ENCODE results near the gene CLN3.
"Not testable (repeated sequence)": the region's sequence is repeated elsewhere in the genome, so short reads cannot be mapped to it uniquely, and the experiment has no call there.

Gene CLN3

GRCh38 chr16:28491970-28492474 is at the start of gene CLN3:
TSS of gene CLN3 (minus strand) at chr16:28492074. CDS start at chr16:28491759, 315 bp downstream.
- DNase-seq (ENCODE audit: low read depth): peak; percentile 89

DNA sequence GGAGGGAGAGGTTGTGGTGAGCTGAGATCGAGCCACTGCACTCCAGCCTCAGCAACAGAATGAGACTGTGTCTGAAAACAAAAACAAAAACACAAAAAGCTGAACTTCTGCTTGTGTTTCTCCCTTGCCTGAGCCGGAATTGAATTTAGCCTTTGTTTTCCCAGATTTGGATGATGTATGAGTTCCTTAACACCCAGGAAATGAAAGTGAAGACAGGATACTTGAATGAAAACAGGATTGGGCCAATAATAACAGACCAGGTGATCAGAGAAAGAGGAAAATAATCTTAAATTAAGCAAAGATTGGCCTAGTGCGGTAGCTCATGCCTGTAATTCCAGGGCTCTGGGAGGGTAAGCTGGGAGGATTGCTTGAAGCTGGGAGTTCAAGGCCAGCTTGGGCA is 48.5 kb upstream of the CLN3 start:
- no peak for DNase-seq (ENCODE audit: low read depth)

- DNase-seq (ENCODE audit: low read depth): peak; percentile 99
Measured at GRCh38 chr16:28538733-28539596, 47.1 kb upstream of the CLN3 start, which contains the start of gene NUPR1. TSS of gene NUPR1 (minus strand) at chr16:28538974. CDS start at chr16:28538907, 67 bp downstream.

GRCh38 chr16:28537964-28538732 is 46.3 kb upstream of the CLN3 start:
- DNase-seq (ENCODE audit: low read depth): no peak

- DNase-seq (ENCODE audit: low read depth): no peak
Measured at GRCh38 chr16:28537076-28537475, 45.2 kb upstream of the CLN3 start.

GRCh38 chr16:28534542-28535373 is 42.9 kb upstream of the CLN3 start:
- DNase-seq (ENCODE audit: low read depth): peak; percentile 71

- no peak for DNase-seq (ENCODE audit: low read depth)
Measured at GRCh38 chr16:28532940-28533647, 41.2 kb upstream of the CLN3 start.

DNA sequence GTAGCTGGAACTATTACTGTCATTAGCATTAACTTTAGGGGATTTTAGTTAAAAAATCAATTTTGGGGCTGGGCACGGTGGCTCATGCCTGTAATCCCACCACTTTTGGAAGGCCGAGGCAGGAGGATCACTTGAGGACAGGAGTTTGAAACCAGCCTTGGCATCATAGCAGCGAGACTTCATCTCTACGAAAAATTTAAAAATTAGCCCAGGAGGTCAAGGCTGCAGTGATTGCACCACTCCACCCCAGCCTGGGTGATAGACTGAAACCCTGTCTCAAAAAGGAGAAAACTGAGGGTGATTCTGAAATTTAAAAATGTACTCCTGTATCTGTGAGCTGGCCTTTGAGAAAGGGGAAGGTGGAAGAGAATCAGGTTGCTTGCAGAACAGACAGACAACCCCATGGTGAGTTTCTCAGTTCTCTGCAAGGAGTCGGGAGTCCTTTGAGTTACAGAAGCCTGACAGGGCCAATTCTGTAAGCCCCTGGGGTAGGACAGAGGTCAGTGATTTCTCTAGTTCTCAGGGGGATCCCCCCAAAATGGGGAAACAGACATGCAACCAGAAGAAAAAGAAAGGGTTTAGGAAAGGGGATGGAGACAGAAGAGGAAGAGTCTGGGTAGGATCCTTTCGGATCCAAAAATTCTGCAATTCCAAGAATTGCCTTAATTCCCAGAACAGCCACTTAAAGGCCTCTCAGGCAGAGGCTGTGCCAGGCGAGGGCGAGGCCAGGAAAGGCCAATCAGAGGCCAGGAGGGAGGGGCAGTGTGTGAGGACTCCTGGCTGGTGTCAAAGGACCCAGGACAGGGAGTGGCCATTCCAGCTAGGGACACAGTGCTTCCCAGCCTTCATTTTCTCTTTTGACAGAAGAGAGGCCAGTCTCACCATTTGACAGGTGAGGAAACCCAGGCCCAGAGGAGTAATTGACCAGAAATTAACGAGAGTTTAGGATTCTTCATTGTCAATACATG is 40.2 kb upstream of the CLN3 start:
- no peak for DNase-seq (ENCODE audit: low read depth)

GRCh38 chr16:28529124-28529523 is 37.2 kb upstream of the CLN3 start:
- DNase-seq (ENCODE audit: low read depth): no peak

DNA sequence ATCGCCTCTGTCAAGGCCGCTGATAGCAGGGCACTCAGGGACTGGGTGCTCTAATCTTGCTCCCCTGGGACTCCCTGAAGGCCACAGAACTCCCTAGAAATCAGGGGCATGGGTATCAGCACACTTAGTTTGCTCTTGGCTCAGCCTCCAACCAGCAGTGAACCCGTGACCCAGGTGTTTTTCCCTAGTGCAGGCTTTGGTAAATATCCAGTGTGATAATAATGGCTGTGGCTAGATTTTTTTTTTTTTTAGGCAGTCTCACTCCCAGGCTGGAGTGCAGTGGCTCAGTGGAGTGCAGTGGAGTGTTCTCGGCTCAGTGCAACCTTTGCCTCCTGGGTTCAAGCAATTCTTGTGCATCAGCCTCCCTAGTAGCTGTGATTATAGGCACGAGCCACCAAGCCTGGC is 36.6 kb upstream of the CLN3 start:
- DNase-seq (ENCODE audit: low read depth): no peak

GRCh38 chr16:28527985-28528384 is 36.1 kb upstream of the CLN3 start:
- no peak for DNase-seq (ENCODE audit: low read depth)

DNA sequence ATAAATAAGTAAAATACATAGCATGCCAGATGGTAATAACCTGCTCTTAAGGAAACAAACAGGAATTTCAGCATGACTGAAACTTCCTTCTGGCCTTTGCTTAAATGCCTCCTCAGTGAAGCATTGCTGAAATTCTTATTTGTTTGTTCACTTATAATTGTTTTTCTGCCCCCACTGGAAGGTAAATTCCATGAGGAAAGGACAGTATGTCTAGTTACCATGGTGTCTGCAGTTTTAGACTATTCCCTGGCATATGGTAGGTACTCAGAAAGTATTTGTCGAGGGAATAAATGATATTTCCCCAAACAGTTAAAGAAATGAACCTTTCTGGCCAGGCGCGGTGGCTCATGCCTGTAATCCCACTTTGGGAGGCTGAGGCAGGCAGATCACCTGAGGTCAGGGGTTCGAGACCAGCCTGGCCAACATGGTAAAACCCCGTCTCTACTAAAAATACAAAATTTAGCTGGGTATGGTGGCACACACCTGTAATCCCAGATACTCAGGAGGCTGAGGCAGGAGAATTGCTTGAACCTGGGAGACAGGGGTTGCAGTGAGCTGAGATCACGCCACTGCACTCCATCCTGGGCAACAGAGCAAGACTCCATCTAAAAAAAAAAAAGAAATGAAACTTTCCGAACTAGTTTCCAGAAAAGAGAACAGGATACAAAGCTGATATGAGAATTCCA is 35.4 kb upstream of the CLN3 start:
- DNase-seq (ENCODE audit: low read depth): not testable (repeated sequence)

DNA sequence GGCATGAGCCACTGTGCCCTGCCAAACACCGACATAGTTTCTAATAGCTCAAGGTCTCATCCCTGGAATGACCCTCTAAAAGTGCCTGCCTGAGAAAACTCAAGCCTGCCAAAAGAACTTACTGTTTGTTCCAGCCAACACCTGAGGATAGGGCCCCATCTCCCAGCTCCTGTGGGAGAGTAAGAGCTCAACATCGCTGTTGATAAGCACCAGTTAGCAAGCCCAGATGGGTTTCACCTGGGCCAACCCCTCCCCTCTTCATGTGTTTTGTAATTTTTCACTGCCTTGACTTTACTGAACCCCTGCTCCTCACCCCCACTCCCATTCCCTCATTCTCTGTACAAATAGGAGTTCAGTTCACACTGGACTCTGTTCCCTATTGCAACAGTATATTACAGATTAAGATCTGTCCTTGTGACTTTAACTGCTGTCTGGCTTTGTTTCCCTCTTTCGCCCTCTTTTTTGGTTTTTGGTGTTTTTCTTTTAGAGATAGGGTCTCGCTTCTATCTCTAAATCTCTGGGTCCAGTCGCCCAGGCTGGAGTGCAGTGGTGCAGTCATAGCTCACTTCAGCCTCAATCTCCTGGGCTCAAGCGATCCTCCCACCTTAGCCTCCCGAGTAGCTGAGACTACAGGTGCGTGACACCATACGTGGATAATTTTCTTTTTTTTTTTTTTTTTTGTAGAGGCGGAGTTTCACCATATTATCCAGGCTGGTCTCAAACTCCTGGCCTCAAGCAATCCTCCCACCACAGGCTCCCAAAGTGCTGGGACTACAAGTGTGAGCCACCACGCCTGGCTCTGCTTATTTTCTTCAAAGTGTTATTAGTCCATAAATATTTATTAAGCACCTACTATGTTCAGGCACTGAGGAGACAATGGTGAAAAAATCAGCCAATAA is 34.6 kb upstream of the CLN3 start:
- no peak for DNase-seq (ENCODE audit: low read depth)

- no peak for DNase-seq (ENCODE audit: low read depth)
Measured at GRCh38 chr16:28524681-28525171, 32.9 kb upstream of the CLN3 start.

GRCh38 chr16:28522792-28523191 is 30.9 kb upstream of the CLN3 start:
- no peak for DNase-seq (ENCODE audit: low read depth)

- no peak for DNase-seq (ENCODE audit: low read depth)
Measured at GRCh38 chr16:28521436-28521835, 29.6 kb upstream of the CLN3 start.

DNA sequence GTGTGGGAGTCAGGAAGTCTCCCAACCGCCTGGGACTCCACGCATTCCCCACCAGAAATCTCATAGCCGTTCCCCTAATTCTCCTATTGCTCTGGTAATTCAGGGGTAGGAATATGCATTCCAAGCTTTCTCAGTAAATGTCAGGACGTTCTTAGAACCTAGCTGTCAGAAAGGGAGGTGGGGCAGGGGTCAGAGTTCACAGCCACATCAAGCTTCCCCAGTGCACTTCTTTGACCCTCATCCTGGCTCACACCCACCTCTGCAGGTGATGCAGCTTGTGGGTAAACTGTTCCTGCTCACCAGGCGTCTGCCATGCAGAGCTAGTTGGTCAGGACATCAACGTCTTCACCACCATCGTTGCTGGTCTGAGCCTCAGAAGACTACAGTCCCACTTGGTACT is 28.8 kb upstream of the CLN3 start:
- DNase-seq (ENCODE audit: low read depth): no peak

GRCh38 chr16:28514246-28514645 is 22.4 kb upstream of the CLN3 start:
- no peak for DNase-seq (ENCODE audit: low read depth)
